ENCODE measurements around the gene SEC63.

Gene SEC63

GRCh38 chr6:107985701-107986100 lies 27.7 kb upstream of the SEC63 start:
- H3K9me3 ChIP-seq (ENCODE audit: control insufficient read depth, insufficient read depth, low read length): no peaks in the 10 kb centered on the region
- H3K4me1 ChIP-seq (ENCODE audit: insufficient read depth, low read length): peaks cover 36% of the 10 kb centered on the region
- H3K9ac ChIP-seq (ENCODE audit: low read depth, low read length): no peak overlapping the region
- H3K36me3 ChIP-seq (ENCODE audit: insufficient read depth, low read length): no peaks in the 10 kb centered on the region

GRCh38 chr6:107983811-107984210 lies 25.8 kb upstream of the SEC63 start:
- H3K9ac ChIP-seq (ENCODE audit: low read depth, low read length): no peak overlapping the region
- peaks cover 24% of the 10 kb centered on the region for H3K4me1 ChIP-seq (ENCODE audit: insufficient read depth, low read length)
- no peaks in the 10 kb centered on the region for H3K9me3 ChIP-seq (ENCODE audit: control insufficient read depth, insufficient read depth, low read length)
- H3K36me3 ChIP-seq (ENCODE audit: insufficient read depth, low read length): no peaks in the 10 kb centered on the region

GRCh38 chr6:107982486-107982885 lies 24.5 kb upstream of the SEC63 start:
- Histone ChIP-seq H3K9ac (ENCODE audit: low read depth, low read length) (no peak overlapping the region), H3K9me3 (ENCODE audit: control insufficient read depth, insufficient read depth, low read length) (no peaks in the 10 kb centered on the region), H3K4me1 (ENCODE audit: insufficient read depth, low read length) (peaks cover 15% of the 10 kb centered on the region), H3K36me3 (ENCODE audit: insufficient read depth, low read length) (no peaks in the 10 kb centered on the region)

- H3K9me3 ChIP-seq (ENCODE audit: control insufficient read depth, insufficient read depth, low read length): no peaks in the 10 kb centered on the region
- H3K36me3 ChIP-seq (ENCODE audit: insufficient read depth, low read length): no peaks in the 10 kb centered on the region
- no peak overlapping the region for H3K9ac ChIP-seq (ENCODE audit: low read depth, low read length)
- H3K4me1 ChIP-seq (ENCODE audit: insufficient read depth, low read length): peaks cover 8% of the 10 kb centered on the region; the same call in 1 of the 2 replicates
Observed at GRCh38 chr6:107981695-107982094, 23.7 kb upstream of the SEC63 start.

GRCh38 chr6:107977283-107977682 lies 19.3 kb upstream of the SEC63 start:
- Histone ChIP-seq H3K36me3 (ENCODE audit: insufficient read depth, low read length) (no peaks in the 10 kb centered on the region), H3K9ac (ENCODE audit: low read depth, low read length) (no peak overlapping the region), H3K4me1 (ENCODE audit: insufficient read depth, low read length) (peaks cover 2% of the 10 kb centered on the region; the same call in 1 of the 2 replicates), H3K9me3 (ENCODE audit: control insufficient read depth, insufficient read depth, low read length) (no peaks in the 10 kb centered on the region)

GRCh38 chr6:107976155-107976783 lies 18.3 kb upstream of the SEC63 start:
- no peaks in the 10 kb centered on the region for H3K9me3 ChIP-seq (ENCODE audit: control insufficient read depth, insufficient read depth, low read length)
- H3K4me1 ChIP-seq (ENCODE audit: insufficient read depth, low read length): no peaks in the 10 kb centered on the region
- no peaks in the 10 kb centered on the region for H3K36me3 ChIP-seq (ENCODE audit: insufficient read depth, low read length)
- H3K9ac ChIP-seq (ENCODE audit: low read depth, low read length): no peak overlapping the region

- H3K9me3 ChIP-seq (ENCODE audit: control insufficient read depth, insufficient read depth, low read length): no peaks in the 10 kb centered on the region
- no peaks in the 10 kb centered on the region for H3K36me3 ChIP-seq (ENCODE audit: insufficient read depth, low read length)
- H3K9ac ChIP-seq (ENCODE audit: low read depth, low read length): no peak overlapping the region
- peaks cover 3% of the 10 kb centered on the region; the same call in 1 of the 2 replicates for H3K4me1 ChIP-seq (ENCODE audit: insufficient read depth, low read length)
Observed at GRCh38 chr6:107973594-107973993, 15.6 kb upstream of the SEC63 start.

- H3K9me3 ChIP-seq (ENCODE audit: control insufficient read depth, insufficient read depth, low read length): no peaks in the 10 kb centered on the region
- H3K36me3 ChIP-seq (ENCODE audit: insufficient read depth, low read length): no peaks in the 10 kb centered on the region
- peaks cover 4% of the 10 kb centered on the region; the same call in 1 of the 2 replicates for H3K4me1 ChIP-seq (ENCODE audit: insufficient read depth, low read length)
- H3K9ac ChIP-seq (ENCODE audit: low read depth, low read length): no peak overlapping the region
Observed at GRCh38 chr6:107972413-107973096, 14.5 kb upstream of the SEC63 start.

- Histone ChIP-seq H3K9ac (ENCODE audit: low read depth, low read length) (no peak overlapping the region), H3K36me3 (ENCODE audit: insufficient read depth, low read length) (no peaks in the 10 kb centered on the region), H3K4me1 (ENCODE audit: insufficient read depth, low read length) (peaks cover 5% of the 10 kb centered on the region; the same call in 1 of the 2 replicates)
Observed at GRCh38 chr6:107971181-107971580, 13.2 kb upstream of the SEC63 start.

GRCh38 chr6:107970255-107970654 lies 12.2 kb upstream of the SEC63 start:
- Histone ChIP-seq H3K9me3 (ENCODE audit: control insufficient read depth, insufficient read depth, low read length) (no peaks in the 10 kb centered on the region), H3K4me1 (ENCODE audit: insufficient read depth, low read length) (peaks cover 9% of the 10 kb centered on the region; the same call in 1 of the 2 replicates), H3K36me3 (ENCODE audit: insufficient read depth, low read length) (no peaks in the 10 kb centered on the region), H3K9ac (ENCODE audit: low read depth, low read length) (no peak overlapping the region)

More at GRCh38 chr6:107971181-107971580, 13.2 kb upstream of the SEC63 start:
- H3K9me3 ChIP-seq (ENCODE audit: control insufficient read depth, insufficient read depth, low read length): no peaks in the 10 kb centered on the region

- Histone ChIP-seq H3K36me3 (ENCODE audit: insufficient read depth, low read length) (no peaks in the 10 kb centered on the region), H3K9ac (ENCODE audit: low read depth, low read length) (no peak overlapping the region), H3K9me3 (ENCODE audit: control insufficient read depth, insufficient read depth, low read length) (peaks cover 4% of the 10 kb centered on the region; the same call in 1 of the 2 replicates), H3K4me1 (ENCODE audit: insufficient read depth, low read length) (peaks cover 16% of the 10 kb centered on the region; the same call in 1 of the 2 replicates)
Observed at GRCh38 chr6:107968081-107968480, 10.1 kb upstream of the SEC63 start.

GRCh38 chr6:107965746-107966145 lies 7.7 kb upstream of the SEC63 start:
- Histone ChIP-seq H3K36me3 (ENCODE audit: insufficient read depth, low read length) (no peaks in the 10 kb centered on the region), H3K4me1 (ENCODE audit: insufficient read depth, low read length) (peaks cover 16% of the 10 kb centered on the region; the same call in 1 of the 2 replicates), H3K9ac (ENCODE audit: low read depth, low read length) (no peak overlapping the region), H3K9me3 (ENCODE audit: control insufficient read depth, insufficient read depth, low read length) (peaks cover 4% of the 10 kb centered on the region; the same call in 1 of the 2 replicates)

GRCh38 chr6:107962723-107963122 lies 4.7 kb upstream of the SEC63 start:
- peaks cover 12% of the 10 kb centered on the region; the same call in 1 of the 2 replicates for H3K4me1 ChIP-seq (ENCODE audit: insufficient read depth, low read length)
- peaks cover 4% of the 10 kb centered on the region; the same call in 1 of the 2 replicates for H3K9me3 ChIP-seq (ENCODE audit: control insufficient read depth, insufficient read depth, low read length)
- H3K9ac ChIP-seq (ENCODE audit: low read depth, low read length): no peak overlapping the region
- H3K36me3 ChIP-seq (ENCODE audit: insufficient read depth, low read length): no peaks in the 10 kb centered on the region

- H3K9me3 ChIP-seq (ENCODE audit: control insufficient read depth, insufficient read depth, low read length): peaks cover 4% of the 10 kb centered on the region; the same call in 1 of the 2 replicates
Observed at GRCh38 chr6:107959392-107959791, 1.4 kb upstream of the SEC63 start.

More at GRCh38 chr6:107959392-107959791, 1.4 kb upstream of the SEC63 start:
- peaks cover 2% of the 10 kb centered on the region; the same call in 1 of the 2 replicates for H3K4me1 ChIP-seq (ENCODE audit: insufficient read depth, low read length)
- no peaks in the 10 kb centered on the region for H3K36me3 ChIP-seq (ENCODE audit: insufficient read depth, low read length)
- H3K9ac ChIP-seq (ENCODE audit: low read depth, low read length): peak overlapping the region; percentile 76; the same call in 1 of the 2 replicates
